GM19238 (cell line): Measurements from ENCODE around the gene FOXP2.
"Not testable (repeated sequence)": the region's sequence is repeated elsewhere in the genome, so short reads cannot be mapped to it uniquely, and the experiment has no call there.

Experiments used
- DNase-seq: peaks from one replicate; pipeline ENCODE4 v3.0.0; 2011; ENCODE audit warnings: low spot score; ENCODE audit not compliant: insufficient read length

Gene FOXP2

GRCh38 chr7:114414156-114415063, at the start of gene FOXP2:
TSS of gene FOXP2 (plus strand) at chr7:114414815. CDS start at chr7:114426512, 11,697 bp downstream.
- DNase-seq = no peak

GRCh38 chr7:114365791-114366190, 48.8 kb upstream of the FOXP2 start:
- DNase-seq = no peak

GRCh38 chr7:114368492-114368891, 46.1 kb upstream of the FOXP2 start:
- no peak for DNase-seq

- DNase-seq = no peak
Observed at GRCh38 chr7:114369294-114369693, 45.3 kb upstream of the FOXP2 start.

GRCh38 chr7:114372619-114373018, 42.0 kb upstream of the FOXP2 start:
- no peak for DNase-seq

- DNase-seq = no peak
Observed at GRCh38 chr7:114375907-114376306, 38.7 kb upstream of the FOXP2 start.

- DNase-seq = not testable (repeated sequence)
Observed at GRCh38 chr7:114383946-114384345, 30.7 kb upstream of the FOXP2 start.

GRCh38 chr7:114384346-114384745, 30.3 kb upstream of the FOXP2 start:
- not testable (repeated sequence) for DNase-seq

- DNase-seq = no peak
Observed at GRCh38 chr7:114388021-114388420, 26.6 kb upstream of the FOXP2 start.

GRCh38 chr7:114392686-114393085, 21.9 kb upstream of the FOXP2 start:
- DNase-seq = no peak

- no peak for DNase-seq
Observed at GRCh38 chr7:114402876-114403635, 11.6 kb upstream of the FOXP2 start.

- no peak for DNase-seq
Observed at GRCh38 chr7:114405427-114405826, 9.2 kb upstream of the FOXP2 start.

GRCh38 chr7:114409750-114410149, 4.9 kb upstream of the FOXP2 start:
- DNase-seq = no peak

GRCh38 chr7:114412548-114412947, 2.1 kb upstream of the FOXP2 start:
- no peak for DNase-seq

- no peak for DNase-seq
Observed at GRCh38 chr7:114413761-114414155, 857 bp upstream of the FOXP2 start.

GRCh38 chr7:114415064-114415989, 712 bp downstream of the FOXP2 start:
- DNase-seq = no peak

GRCh38 chr7:114416129-114416990, 1.7 kb downstream of the FOXP2 start:
- no peak for DNase-seq

GRCh38 chr7:114417290-114417689, 2.7 kb downstream of the FOXP2 start:
- no peak for DNase-seq

- no peak for DNase-seq
Observed at GRCh38 chr7:114418117-114418516, 3.5 kb downstream of the FOXP2 start.
